HepG2 (cell line): ENCODE data around the gene HAGHL. TPM values are rescaled to one million over a fixed set of nuclear protein-coding genes. Genes with fewer than 3 reads are reported as not detected.

ENCODE experiments used
- ATAC-seq: fragments of 200-7000 bp; cut with Tn5 transposase; 3 replicates; pipeline ENCODE4 v1.9.1; 2020; ENCODE audit warnings: mild to moderate bottlenecking, moderate library complexity
- BruUV-seq: library from RNA; stranded (reverse); fragments of 400-500 nt; replicated peaks from 2 replicates; lab custom pipeline; 2021; lab: Mats Ljungman, UMichigan
- CTCF ChIA-PET: fragments of 300-600 bp; formaldehyde crosslinking; extraction: SDS; loops from one replicate; lab custom pipeline; 2021; ENCODE audit warnings: low total read pairs, inconsistent platforms, low intra/inter-chr PET ratio; lab: Yijun Ruan, JAX
- POLR2A ChIA-PET: fragments of 350-600 bp; sonication (Branson Sonifier 250); formaldehyde crosslinking; loops from one replicate; lab custom pipeline; 2020; ENCODE audit warnings: antibody characterized with exemption, inconsistent platforms; lab: Yijun Ruan, JAX
- DNase-seq: peaks from one replicate; pipeline ENCODE4 v3.0.0-alpha.2; 2015; ENCODE audit warnings: low spot score
- FAIRE-seq: peaks from 3 replicates; lab custom pipeline; 2011; peaks lifted over from hg19 to GRCh38; lab: Jason Lieb, UNC
- H2AFZ ChIP-seq: one replicate; pipeline ENCODE4 v1.6.1; 2011; ENCODE audit warnings: low read length, inconsistent platforms
- H3K27ac ChIP-seq: fragments of 300-600 bp; 3 replicates; pipeline ENCODE4 v1.8.0; 2011; ENCODE audit warnings: mixed run types, mild to moderate bottlenecking, mixed read lengths, low read length, inconsistent platforms; ENCODE audit not compliant: insufficient read depth; ENCODE audit errors: extremely low read length
- H3K27me3 ChIP-seq, 2 experiments: fragments of 200-600 bp in 1 of 2; 2 replicates in 1 of 2; 3 replicates in 1 of 2; pipeline versions ENCODE4 v1.6.0 to v1.8.0; 2011; ENCODE audit warnings: low read length in 2 of 2, mild to moderate bottlenecking in 2 of 2, moderate library complexity in 2 of 2, inconsistent platforms in 1 of 2; ENCODE audit not compliant: insufficient read depth in 2 of 2, control insufficient read depth in 1 of 2
- H3K36me3 ChIP-seq, 2 experiments: fragments of 200-600 bp in 1 of 2; replicated peaks in 1 of 2; 2 replicates in 1 of 2; 3 replicates in 1 of 2; pipeline versions ENCODE4 v1.5.1 to v1.8.0; 2011; ENCODE audit warnings: low read length in 2 of 2, inconsistent platforms in 1 of 2; ENCODE audit not compliant: insufficient read depth in 2 of 2, control insufficient read depth in 1 of 2
- H3K4me1 ChIP-seq: 2 replicates; pipeline ENCODE4 v1.5.1; 2012; ENCODE audit warnings: low read length, inconsistent platforms; ENCODE audit not compliant: insufficient read depth
- H3K4me2 ChIP-seq: 2 replicates; pipeline ENCODE4 v1.6.0; 2011; ENCODE audit warnings: low read depth, low read length, inconsistent platforms
- H3K4me3 ChIP-seq, 3 experiments: fragments of 200-600 bp in 1 of 3; sonication (generic), shearing (Covaris generic) in 1 of 3; replicated peaks in 1 of 3; 2 replicates each; pipeline ENCODE4 v1.5.1; 2011 to 2016; ENCODE audit warnings: low read length in 3 of 3, inconsistent platforms in 2 of 3, low read depth in 2 of 3, mild to moderate bottlenecking in 2 of 3, control low read depth in 1 of 3, mixed read lengths in 1 of 3; ENCODE audit not compliant: insufficient read depth in 1 of 3
- H3K79me2 ChIP-seq: one replicate; pipeline ENCODE4 v1.6.1; 2011; ENCODE audit warnings: low read length, inconsistent platforms; ENCODE audit not compliant: insufficient read depth
- H3K9ac ChIP-seq: 2 replicates; pipeline ENCODE4 v1.6.0; 2011; ENCODE audit warnings: mild to moderate bottlenecking, low read depth, low read length, inconsistent platforms; ENCODE audit not compliant: insufficient read depth
- H3K9me3 ChIP-seq: 2 replicates; pipeline ENCODE4 v1.5.1; 2012; ENCODE audit warnings: mild to moderate bottlenecking, low read length
- H4K20me1 ChIP-seq: 2 replicates; pipeline ENCODE4 v1.6.0; 2011; ENCODE audit warnings: inconsistent platforms, mild to moderate bottlenecking, low read length, moderate library complexity; ENCODE audit not compliant: insufficient read depth
- AGO2 ChIP-seq: fragments of 200-400 bp; formaldehyde crosslinking; optimal IDR thresholded peaks from 2 replicates; pipeline ENCODE3; 2017; ENCODE audit warnings: mild to moderate bottlenecking, low read depth, low read length, moderate library complexity
- ARNTL ChIP-seq: sonication (generic); formaldehyde crosslinking; IDR thresholded peaks from 2 replicates; pipeline ENCODE4 v1.4.0; 2020; ENCODE audit warnings: mild to moderate bottlenecking, missing genetic modification reagents
- ETV5 ChIP-seq: IDR thresholded peaks from 2 replicates; pipeline ENCODE4 v1.6.1; 2018; ENCODE audit warnings: missing biosample characterization, missing genetic modification reagents, inconsistent platforms, borderline replicate concordance
- KAT2B ChIP-seq: fragments of 150-350 bp; IDR thresholded peaks from 2 replicates; pipeline ENCODE4 v1.6.1; 2014; ENCODE audit warnings: low read depth, low read length, borderline replicate concordance
- KDM2A ChIP-seq: sonication (generic); formaldehyde crosslinking; IDR thresholded peaks from 2 replicates; pipeline ENCODE4 v1.4.0; 2020; ENCODE audit warnings: low read depth, missing genetic modification reagents, borderline replicate concordance
- NFATC3 ChIP-seq: sonication (generic); formaldehyde crosslinking; IDR thresholded peaks from 2 replicates; pipeline ENCODE4 v1.5.1; 2020; ENCODE audit warnings: mild to moderate bottlenecking, missing genetic modification reagents
- RAD21 ChIP-seq: fragments of 450-650 bp; formaldehyde crosslinking; IDR thresholded peaks from 2 replicates; pipeline ENCODE4 v1.5.0; 2020; ENCODE audit warnings: mild to moderate bottlenecking
- RARG ChIP-seq: sonication (generic); formaldehyde crosslinking; IDR thresholded peaks from 2 replicates; pipeline ENCODE4 v1.4.0; 2020; ENCODE audit warnings: low read depth, mild to moderate bottlenecking, missing genetic modification reagents
- SCMH1 ChIP-seq: sonication (generic); formaldehyde crosslinking; IDR thresholded peaks from 2 replicates; pipeline ENCODE4 v1.9.0; 2021; ENCODE audit warnings: missing genetic modification reagents, mild to moderate bottlenecking, borderline replicate concordance
- STAG1 ChIP-seq: sonication (generic); formaldehyde crosslinking; IDR thresholded peaks from 2 replicates; pipeline ENCODE4 v1.4.0; 2020; ENCODE audit warnings: missing genetic modification reagents
- TAF15 ChIP-seq: fragments of 200-400 bp; formaldehyde crosslinking; IDR thresholded peaks from one replicate; pipeline ENCODE4 v1.6.1; 2018; ENCODE audit warnings: mild to moderate bottlenecking, low read depth, low read length; ENCODE audit not compliant: poor library complexity, severe bottlenecking
- ZFX ChIP-seq: sonication (generic); formaldehyde crosslinking; IDR thresholded peaks from 2 replicates; pipeline ENCODE4 v1.4.0; 2020; ENCODE audit warnings: mild to moderate bottlenecking, low read depth, missing genetic modification reagents, moderate library complexity
- ZNF230 ChIP-seq: sonication (generic); formaldehyde crosslinking; IDR thresholded peaks from 2 replicates; pipeline ENCODE4 v1.4.0; 2020; ENCODE audit warnings: mild to moderate bottlenecking, missing genetic modification reagents
- ZNF350 ChIP-seq: sonication (generic); formaldehyde crosslinking; IDR thresholded peaks from 2 replicates; pipeline ENCODE4 v1.4.0; 2020; ENCODE audit warnings: mild to moderate bottlenecking, low read depth, missing genetic modification reagents, borderline replicate concordance
- ZNF441 ChIP-seq: sonication (generic); formaldehyde crosslinking; IDR thresholded peaks from 2 replicates; pipeline ENCODE4 v1.7.0; 2021; ENCODE audit warnings: missing genetic modification reagents, borderline replicate concordance
- ZNF737 ChIP-seq: sonication (generic); formaldehyde crosslinking; IDR thresholded peaks from 2 replicates; pipeline ENCODE4 v1.5.0; 2020; ENCODE audit warnings: missing genetic modification reagents, mild to moderate bottlenecking, borderline replicate concordance
- ZNF746 ChIP-seq: sonication (generic); formaldehyde crosslinking; IDR thresholded peaks from 2 replicates; pipeline ENCODE4 v1.8.0; 2022; ENCODE audit warnings: mild to moderate bottlenecking, missing genetic modification reagents
- ZNF768 ChIP-seq: sonication (generic); formaldehyde crosslinking; IDR thresholded peaks from 2 replicates; pipeline ENCODE4 v1.4.0; 2020; ENCODE audit warnings: missing genetic modification reagents
- ZSCAN20 ChIP-seq: sonication (generic); formaldehyde crosslinking; IDR thresholded peaks from 2 replicates; pipeline ENCODE4 v1.4.0; 2020; ENCODE audit warnings: missing genetic modification reagents, mild to moderate bottlenecking, borderline replicate concordance
- WGBS: methylation state at CpG from one replicate; pipeline ENCODE4 v1.1.6; 2017; ENCODE audit warnings: low lambda C conversion rate; 5-methylcytosine and 5-hydroxymethylcytosine counted together
- in situ Hi-C: cut with HindIII; loops from 2 replicates; pipeline ENCODE4 v1.10.0; 2017; ENCODE audit warnings: low pct_unique_long_range_greater_than_20kb; ENCODE audit not compliant: extremely low pct_ligation_motif_present
- intact Hi-C: fragments of 100-400 bp; cut with micrococcal nuclease; formaldehyde crosslinking; loops from one replicate; pipeline ENCODE4 v1.10.0; 2022; ENCODE audit not compliant: unreplicated experiment
- polyA plus RNA-seq, 8 experiments: library from polyadenylated mRNA; depleted of rRNA in 3 of 8; stranded (reverse) in 7 of 8; unstranded in 1 of 8; fragments of >200 nt; fragmentation: Illumina TruSeq in 4 of 8; extraction: Trizol in 4 of 8; gene quantifications; 2 replicates each; pipeline versions ENCODE4 v1.2.1 to v1.2.3, GENCODE V29; 2011 to 2016; ENCODE audit warnings: low read depth in 4 of 8, missing spikeins in 1 of 8, mixed read lengths in 1 of 8; ENCODE audit not compliant: insufficient read depth in 1 of 8
- total RNA-seq, 5 experiments: library from RNA; depleted of rRNA; stranded (reverse); fragments of >200 nt; fragmentation: Illumina TruSeq; extraction: Trizol; gene quantifications; 2 replicates each; pipeline ENCODE4 v1.2.3, GENCODE V29; 2016; ENCODE audit warnings: low read depth in 1 of 5
- TF ChIP-seq, protein P1 (sequence below): IDR thresholded peaks from 2 replicates; pipeline ENCODE4 v1.6.1; 2016
- TF ChIP-seq, protein P2 (sequence below): sonication (generic); formaldehyde crosslinking; IDR thresholded peaks from 2 replicates; pipeline ENCODE4 v1.4.0; 2020; ENCODE audit warnings: missing genetic modification reagents

Gene HAGHL
- total and polyA plus RNA-seq, 2 of the 13 experiments (the other 11 are each of a cell fraction or from before 2014, with no cell fraction given): 3.4 to 8.4 TPM

DNA sequence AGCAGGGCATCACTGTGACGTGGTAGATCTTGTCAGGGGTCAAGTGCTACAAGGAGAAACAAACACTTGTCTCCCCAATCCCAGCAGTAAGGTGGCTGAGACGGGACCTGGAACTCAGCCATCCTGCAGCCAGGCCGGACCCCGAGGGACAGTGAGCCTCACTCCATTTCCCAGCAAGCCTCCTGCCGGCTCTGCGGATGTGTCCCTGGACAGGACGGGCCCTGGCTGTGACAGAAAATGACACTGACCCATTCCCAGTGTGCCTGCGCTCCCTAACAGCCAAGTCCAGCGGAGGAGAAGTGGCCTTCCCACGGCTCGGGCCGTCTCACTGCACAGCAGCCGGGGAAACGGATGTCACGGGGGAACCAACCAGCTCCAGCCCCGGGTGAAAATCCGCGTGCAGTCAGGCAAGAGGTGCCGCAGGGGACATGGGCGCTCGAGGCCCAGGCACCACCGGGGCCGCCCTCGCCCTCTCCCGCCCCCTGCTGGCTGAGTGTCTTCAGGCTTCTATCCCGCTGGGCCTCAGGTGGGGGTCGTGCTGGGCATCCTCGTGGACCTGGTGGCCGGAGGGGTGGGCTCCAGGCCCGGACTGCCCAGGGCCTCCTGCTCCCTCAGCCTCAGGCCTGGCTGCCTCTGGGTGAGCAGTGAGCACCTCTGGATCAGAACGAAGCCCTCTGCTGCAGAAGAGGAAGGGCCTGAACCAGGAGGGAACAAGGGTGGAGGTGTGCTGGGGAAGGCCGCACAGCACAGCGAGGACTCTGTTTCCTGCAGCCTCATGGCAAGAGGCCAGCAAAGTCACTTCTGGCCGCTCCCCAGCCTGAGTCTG is 6.7 kb downstream of the HAGHL start:
- in situ Hi-C loops: no loop called here
- TF ChIP-seq TAF15 (peak; percentile 21), KAT2B (no peak), ZNF737 (CRISPR knock-in tag) (no peak), NFATC3 (CRISPR knock-in tag) (no peak), ZNF230 (no peak), RARG (CRISPR knock-in tag) (no peak), ZNF768 (peak; percentile 34; the same call in 1 of the 2 replicates), ZSCAN20 (CRISPR knock-in tag) (no peak), ZNF350 (no peak), KDM2A (CRISPR knock-in tag) (0 out of 2 replicates have a peak, but pooled peaks have one; percentile 32), STAG1 (CRISPR knock-in tag) (peak; percentile 48), ZFX (peak; percentile 38; the same call in 1 of the 2 replicates), ARNTL (CRISPR knock-in tag) (no peak), ZNF746 (no peak), AGO2 (peak; percentile 39), ZNF441 (CRISPR knock-in tag) (no peak), SCMH1 (no peak), ETV5 (no peak), RAD21 (CRISPR knock-in tag) (peak; percentile 74)
- TF ChIP-seq, protein P1, sequence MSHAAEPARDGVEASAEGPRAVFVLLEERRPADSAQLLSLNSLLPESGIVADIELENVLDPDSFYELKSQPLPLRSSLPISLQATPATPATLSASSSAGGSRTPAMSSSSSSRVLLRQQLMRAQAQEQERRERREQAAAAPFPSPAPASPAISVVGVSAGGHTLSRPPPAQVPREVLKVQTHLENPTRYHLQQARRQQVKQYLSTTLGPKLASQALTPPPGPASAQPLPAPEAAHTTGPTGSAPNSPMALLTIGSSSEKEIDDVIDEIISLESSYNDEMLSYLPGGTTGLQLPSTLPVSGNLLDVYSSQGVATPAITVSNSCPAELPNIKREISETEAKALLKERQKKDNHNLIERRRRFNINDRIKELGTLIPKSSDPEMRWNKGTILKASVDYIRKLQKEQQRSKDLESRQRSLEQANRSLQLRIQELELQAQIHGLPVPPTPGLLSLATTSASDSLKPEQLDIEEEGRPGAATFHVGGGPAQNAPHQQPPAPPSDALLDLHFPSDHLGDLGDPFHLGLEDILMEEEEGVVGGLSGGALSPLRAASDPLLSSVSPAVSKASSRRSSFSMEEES (CRISPR knock-in tag): no peak
- TF ChIP-seq, protein P2, sequence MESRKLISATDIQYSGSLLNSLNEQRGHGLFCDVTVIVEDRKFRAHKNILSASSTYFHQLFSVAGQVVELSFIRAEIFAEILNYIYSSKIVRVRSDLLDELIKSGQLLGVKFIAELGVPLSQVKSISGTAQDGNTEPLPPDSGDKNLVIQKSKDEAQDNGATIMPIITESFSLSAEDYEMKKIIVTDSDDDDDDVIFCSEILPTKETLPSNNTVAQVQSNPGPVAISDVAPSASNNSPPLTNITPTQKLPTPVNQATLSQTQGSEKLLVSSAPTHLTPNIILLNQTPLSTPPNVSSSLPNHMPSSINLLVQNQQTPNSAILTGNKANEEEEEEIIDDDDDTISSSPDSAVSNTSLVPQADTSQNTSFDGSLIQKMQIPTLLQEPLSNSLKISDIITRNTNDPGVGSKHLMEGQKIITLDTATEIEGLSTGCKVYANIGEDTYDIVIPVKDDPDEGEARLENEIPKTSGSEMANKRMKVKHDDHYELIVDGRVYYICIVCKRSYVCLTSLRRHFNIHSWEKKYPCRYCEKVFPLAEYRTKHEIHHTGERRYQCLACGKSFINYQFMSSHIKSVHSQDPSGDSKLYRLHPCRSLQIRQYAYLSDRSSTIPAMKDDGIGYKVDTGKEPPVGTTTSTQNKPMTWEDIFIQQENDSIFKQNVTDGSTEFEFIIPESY (CRISPR knock-in tag): peak; percentile 98

More for the DNA sequence above, 6.7 kb downstream of the HAGHL start:
- no peak for DNase-seq
- 93% methylated on average over 5 of the region's 34 CpGs for WGBS
- no peak for FAIRE-seq
- Histone ChIP-seq H2AFZ (no peak overlapping the region), H3K4me3 (no peak overlapping the region), H3K27ac (no peak overlapping the region), H4K20me1 (0 out of 2 replicates have a peak, but pooled peaks cover 2% of the 10 kb centered on the region), H3K9me3 (no peaks in the 10 kb centered on the region), H3K4me2 (no peak overlapping the region), H3K4me1 (no peaks in the 10 kb centered on the region), H3K36me3 (peaks cover 3 to 25% of the 10 kb centered on the region in 2 experiments; a peak in 2 of 5 replicates), H3K27me3 (no peaks in the 10 kb centered on the region), H3K9ac (no peak overlapping the region), H3K79me2 (no peaks in the 10 kb centered on the region)
- ATAC-seq: peak; percentile 61
- no TSS peak for BruUV-seq
- ChIA-PET POLR2A (interaction anchor here (2.2 kb wide), 1 partner anchor 13 kb away, joined by 7 read pairs; the partner anchor contains the start of gene ANTKMT), CTCF (interaction anchor here (2.7 kb wide), 1 partner anchor 21 kb away, joined by 19 read pairs; no protein-coding TSS in a partner anchor)
- intact Hi-C loops: no loop called here
